Heart left ventricle (tissue), 13 donors: ENCODE results near the gene PDGFRB.

Experiments
- CTCF ChIP-seq, 12 donors: fragments of 200-600 bp; sonication (generic) in 4 of 12; IDR thresholded peaks; one replicate each; pipeline versions ENCODE4 v1.5.0 to v1.8.0; 2018 to 2022; ENCODE audit warnings: antibody characterized with exemption in 12 of 12, mild to moderate bottlenecking in 5 of 12
- POLR2A ChIP-seq, 2 donors: fragments of 450-650 bp; IDR thresholded peaks; one replicate each; pipeline ENCODE4 v1.6.1; 2017; ENCODE audit warnings: antibody characterized with exemption in 2 of 2, mild to moderate bottlenecking in 2 of 2, moderate library complexity in 2 of 2
- donor health status: ischemic (EF 13 %, LVEDD 7.1; RV severe dilation, severe dysfunction).
- donor health status: DM: no; HTN: yes; CAD: no.
- donor health status: DM: no; HTN: no; CAD: no.
- donor health status: ischemic (EF 25% LVEDD 6.9; RV normal size, moderate dysfunction).
- donor health status: ischemic (EF 25% LVEDD 5.7; RV mildly dilated, moderate dysfunction).
- donor health status: ischemic (EF 35%, LVEDD 5.7; RV mildly dilated, moderate dysfunction).
- donor health status: nonischemic (EF 11% LVEDD 7.7; RV severe dilation, severe dysfunction).
- donor health status: DM: yes; HTN: yes; CAD: no.
- donor health status: PGD.
- donor health status: ischemic (EF 29% LVEDD 5.4; RV normal size, mild dysfunction).
- donor health status: nonischemic (EF 23%, LVEDD 6.1; RV moderate dilation, normal function).

GRCh38 chr5:150114773-150115408, 40.8 kb downstream of the PDGFRB start:
- TF ChIP-seq POLR2A (IDR thresholded peaks at IDR 0.05) (no peak), CTCF (IDR thresholded peaks at IDR 0.05) (no peak)
